ENCODE results near the gene XPR1. TPM values are rescaled to one million over a fixed set of nuclear protein-coding genes. Genes with fewer than 3 reads are reported as not detected.

Gene XPR1
- polyA plus RNA-seq, 1 donor (not counting 4 experiments of a cell fraction or from before 2014, with no cell fraction given) = 40.0 TPM

- FAIRE-seq (no peak), DNase-seq (ENCODE audit: low read depth, low spot score) (no peak)
- Histone ChIP-seq H3K36me3 (ENCODE audit: control insufficient read depth in 2 of 2, extremely low read depth in 1 of 2, insufficient read depth in 2 of 2, low read length in 2 of 2) (no peaks in the 10 kb centered on the region), H4K20me1 (ENCODE audit: control insufficient read depth, extremely low read depth, insufficient read depth, low read length) (no peaks in the 10 kb centered on the region), H3K27ac (ENCODE audit: control insufficient read depth, insufficient read depth, low read length) (no peak overlapping the region), H3K27me3 (ENCODE audit: control insufficient read depth, extremely low read depth, insufficient read depth, low read length) (no peaks in the 10 kb centered on the region), H3K79me2 (ENCODE audit: control insufficient read depth, insufficient read depth, low read length) (no peaks in the 10 kb centered on the region), H3K9me1 (ENCODE audit: control insufficient read depth, extremely low read depth, insufficient read depth, low read length) (no peaks in the 10 kb centered on the region), H3K4me2 (ENCODE audit: control insufficient read depth, extremely low read depth, insufficient read depth, low read depth, low read length) (no peak overlapping the region), H3K4me3 (ENCODE audit: control insufficient read depth in 2 of 3, extremely low read depth in 1 of 3, insufficient read depth in 2 of 3, low read depth in 1 of 3, low read length in 3 of 3) (no peak overlapping the region), H2AFZ (ENCODE audit: control insufficient read depth, low read length) (no peak overlapping the region), H3K9me3 (ENCODE audit: control insufficient read depth, low read depth, low read length) (no peaks in the 10 kb centered on the region), H3K4me1 (ENCODE audit: control insufficient read depth, extremely low read depth, insufficient read depth, low read length) (no peaks in the 10 kb centered on the region), H3K9ac (ENCODE audit: control insufficient read depth, extremely low read depth, insufficient read depth, low read length) (no peak overlapping the region)
- TF ChIP-seq CTCF (optimal IDR thresholded peaks at IDR 0.05 in 1 of 3, IDR thresholded peaks at IDR 0.05 in 1 of 3, conservative IDR thresholded peaks at IDR 0.05 in 1 of 3; ENCODE audit: extremely low read depth in 1 of 3, insufficient read depth in 2 of 3, low read length in 3 of 3) = no peak
- TF ChIP-seq EZH2 (IDR thresholded peaks at IDR 0.05; ENCODE audit: low read length) = no peak
- dilution Hi-C loops (cut with MboI; ENCODE audit: extremely low pct_ligation_motif_present, low sequenced_read_pairs) = no loop called here
Measured at GRCh38 chr1:180743868-180744267, 112.0 kb downstream of the XPR1 start.

- no peak overlapping the region for H3K4me2 ChIP-seq (ENCODE audit: control insufficient read depth, extremely low read depth, insufficient read depth, low read depth, low read length)
- no peaks in the 10 kb centered on the region for H3K36me3 ChIP-seq (ENCODE audit: control insufficient read depth in 2 of 2, extremely low read depth in 1 of 2, insufficient read depth in 2 of 2, low read length in 2 of 2)
- TF ChIP-seq CTCF (optimal IDR thresholded peaks at IDR 0.05 in 1 of 3, IDR thresholded peaks at IDR 0.05 in 1 of 3, conservative IDR thresholded peaks at IDR 0.05 in 1 of 3; ENCODE audit: extremely low read depth in 1 of 3, insufficient read depth in 2 of 3, low read length in 3 of 3) = no peak
- TF ChIP-seq EZH2 (IDR thresholded peaks at IDR 0.05; ENCODE audit: low read length) = no peak
- dilution Hi-C loops (cut with MboI; ENCODE audit: extremely low pct_ligation_motif_present, low sequenced_read_pairs) = no loop called here
- H2AFZ ChIP-seq (ENCODE audit: control insufficient read depth, low read length) = no peak overlapping the region
- H3K9ac ChIP-seq (ENCODE audit: control insufficient read depth, extremely low read depth, insufficient read depth, low read length) = no peak overlapping the region
- H3K27ac ChIP-seq (ENCODE audit: control insufficient read depth, insufficient read depth, low read length) = no peak overlapping the region
- H3K9me1 ChIP-seq (ENCODE audit: control insufficient read depth, extremely low read depth, insufficient read depth, low read length) = no peaks in the 10 kb centered on the region
- H3K4me3 ChIP-seq (ENCODE audit: control insufficient read depth in 2 of 3, extremely low read depth in 1 of 3, insufficient read depth in 2 of 3, low read depth in 1 of 3, low read length in 3 of 3) = no peak overlapping the region
- no peak for FAIRE-seq
- H3K27me3 ChIP-seq (ENCODE audit: control insufficient read depth, extremely low read depth, insufficient read depth, low read length) = no peaks in the 10 kb centered on the region
- no peaks in the 10 kb centered on the region for H3K4me1 ChIP-seq (ENCODE audit: control insufficient read depth, extremely low read depth, insufficient read depth, low read length)
- no peaks in the 10 kb centered on the region for H3K79me2 ChIP-seq (ENCODE audit: control insufficient read depth, insufficient read depth, low read length)
- no peaks in the 10 kb centered on the region for H4K20me1 ChIP-seq (ENCODE audit: control insufficient read depth, extremely low read depth, insufficient read depth, low read length)
- no peaks in the 10 kb centered on the region for H3K9me3 ChIP-seq (ENCODE audit: control insufficient read depth, low read depth, low read length)
- DNase-seq (ENCODE audit: low read depth, low spot score) = no peak
Measured at GRCh38 chr1:180745098-180745497, 113.3 kb downstream of the XPR1 start.

All from keratinocyte (primary cell).